HG02885 (cell line): ENCODE data around the gene MAP2.

Source experiments
- ATAC-seq: cut with Tn5 transposase; IDR thresholded peaks from one replicate; pipeline ENCODE4 v1.9.1; 2021; ENCODE audit warnings: mild to moderate bottlenecking; ENCODE audit not compliant: unreplicated experiment, poor library complexity

MAP2 gene, protein sequence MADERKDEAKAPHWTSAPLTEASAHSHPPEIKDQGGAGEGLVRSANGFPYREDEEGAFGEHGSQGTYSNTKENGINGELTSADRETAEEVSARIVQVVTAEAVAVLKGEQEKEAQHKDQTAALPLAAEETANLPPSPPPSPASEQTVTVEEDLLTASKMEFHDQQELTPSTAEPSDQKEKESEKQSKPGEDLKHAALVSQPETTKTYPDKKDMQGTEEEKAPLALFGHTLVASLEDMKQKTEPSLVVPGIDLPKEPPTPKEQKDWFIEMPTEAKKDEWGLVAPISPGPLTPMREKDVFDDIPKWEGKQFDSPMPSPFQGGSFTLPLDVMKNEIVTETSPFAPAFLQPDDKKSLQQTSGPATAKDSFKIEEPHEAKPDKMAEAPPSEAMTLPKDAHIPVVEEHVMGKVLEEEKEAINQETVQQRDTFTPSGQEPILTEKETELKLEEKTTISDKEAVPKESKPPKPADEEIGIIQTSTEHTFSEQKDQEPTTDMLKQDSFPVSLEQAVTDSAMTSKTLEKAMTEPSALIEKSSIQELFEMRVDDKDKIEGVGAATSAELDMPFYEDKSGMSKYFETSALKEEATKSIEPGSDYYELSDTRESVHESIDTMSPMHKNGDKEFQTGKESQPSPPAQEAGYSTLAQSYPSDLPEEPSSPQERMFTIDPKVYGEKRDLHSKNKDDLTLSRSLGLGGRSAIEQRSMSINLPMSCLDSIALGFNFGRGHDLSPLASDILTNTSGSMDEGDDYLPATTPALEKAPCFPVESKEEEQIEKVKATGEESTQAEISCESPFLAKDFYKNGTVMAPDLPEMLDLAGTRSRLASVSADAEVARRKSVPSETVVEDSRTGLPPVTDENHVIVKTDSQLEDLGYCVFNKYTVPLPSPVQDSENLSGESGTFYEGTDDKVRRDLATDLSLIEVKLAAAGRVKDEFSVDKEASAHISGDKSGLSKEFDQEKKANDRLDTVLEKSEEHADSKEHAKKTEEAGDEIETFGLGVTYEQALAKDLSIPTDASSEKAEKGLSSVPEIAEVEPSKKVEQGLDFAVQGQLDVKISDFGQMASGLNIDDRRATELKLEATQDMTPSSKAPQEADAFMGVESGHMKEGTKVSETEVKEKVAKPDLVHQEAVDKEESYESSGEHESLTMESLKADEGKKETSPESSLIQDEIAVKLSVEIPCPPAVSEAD (N-terminal part only)

DNA sequence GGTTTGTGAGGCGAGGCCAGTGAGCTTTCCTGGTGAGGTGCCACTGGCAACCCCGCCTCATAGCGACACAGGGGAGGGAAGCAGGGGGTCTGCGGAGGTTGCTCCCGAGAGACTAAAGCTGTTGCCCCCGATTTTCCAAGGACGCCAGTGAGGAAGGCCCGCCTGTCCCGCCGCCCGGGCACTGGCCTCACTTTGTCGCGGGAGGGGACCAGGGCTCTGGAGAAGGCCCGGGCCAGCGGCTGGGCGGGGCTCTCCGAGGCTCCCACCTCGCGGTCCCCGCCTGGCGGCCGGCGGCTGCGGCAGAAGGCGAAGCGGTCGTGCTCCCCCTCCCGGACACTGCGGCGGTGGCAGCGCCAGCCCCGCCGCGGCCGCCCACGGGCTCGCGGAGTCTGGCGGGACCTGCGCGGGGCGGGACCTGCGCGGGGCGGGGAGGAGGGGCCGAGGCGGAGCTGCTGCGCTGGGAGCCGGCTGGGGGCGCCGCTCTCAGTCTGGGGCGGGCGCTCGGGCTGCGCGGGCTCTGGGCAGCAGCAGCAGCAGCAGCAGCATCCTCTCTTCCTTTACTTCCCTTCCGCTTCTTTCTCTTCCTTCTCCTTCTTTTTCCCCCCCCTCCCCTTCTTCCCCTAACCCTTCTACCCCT, at the start of gene MAP2:
Gene MAP2, plus strand, starts transcription at position 486 of the 637 bp plus-strand sequence. CDS start 229,124 bp downstream, outside the sequence.
- peak; percentile 98 for ATAC-seq

DNA sequence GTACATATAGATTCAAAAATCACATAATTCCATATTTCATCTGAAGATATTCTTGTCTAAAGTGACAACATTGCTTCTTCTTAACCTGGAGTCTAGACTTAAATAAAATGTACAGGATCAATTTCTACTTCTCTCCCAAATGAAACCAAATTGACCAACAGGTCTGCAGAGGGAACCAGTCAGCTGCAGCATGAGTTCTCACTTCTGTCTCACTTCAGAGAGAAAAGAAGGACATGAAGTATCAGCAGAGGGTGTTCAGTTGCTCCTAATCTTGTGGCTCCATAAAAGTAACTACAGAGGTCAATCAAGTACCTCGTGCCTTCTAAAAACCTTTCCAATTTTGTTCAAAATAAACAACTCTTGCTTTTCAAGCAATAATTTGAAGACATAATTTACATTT, 47.2 kb upstream of the MAP2 start:
- ATAC-seq = no peak

DNA sequence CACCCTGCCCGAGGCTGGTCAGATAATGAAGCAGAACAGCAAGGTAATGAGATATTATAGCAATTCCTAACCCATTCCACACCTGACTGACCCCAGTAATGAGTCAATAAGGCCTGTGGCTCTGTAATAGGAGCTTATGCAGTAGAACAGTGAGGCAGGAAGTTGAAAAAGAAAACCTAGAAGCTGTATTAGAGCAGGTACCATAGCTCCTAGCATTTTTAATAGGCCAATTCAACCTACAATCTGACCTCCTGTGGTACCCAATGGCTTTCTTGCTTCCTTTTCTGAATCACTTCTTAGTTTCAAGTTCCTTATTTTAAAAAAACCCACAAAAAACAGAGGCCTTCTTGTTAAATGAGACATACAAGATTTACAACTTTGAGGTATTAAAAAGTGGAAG, 43.6 kb upstream of the MAP2 start:
- ATAC-seq = peak; percentile 98

DNA sequence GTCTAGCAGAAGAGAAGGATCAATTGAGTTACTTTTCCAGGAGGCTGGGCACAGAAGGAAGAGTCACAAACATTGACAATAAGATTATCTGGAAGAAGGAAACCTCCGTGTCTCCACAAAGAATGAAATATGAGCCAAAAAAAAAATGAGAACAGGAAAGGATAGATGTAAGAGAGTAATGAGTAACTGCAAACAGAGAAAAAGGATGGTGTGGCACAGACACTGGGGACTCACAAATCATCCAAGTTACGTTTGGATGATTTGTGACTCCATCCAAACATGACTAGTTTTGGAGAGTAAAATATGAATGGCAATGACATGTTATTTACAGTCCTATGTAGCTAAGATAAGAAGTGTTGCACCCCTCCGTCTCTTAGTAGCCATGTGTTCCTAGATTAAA, 42.8 kb upstream of the MAP2 start:
- no peak for ATAC-seq

DNA sequence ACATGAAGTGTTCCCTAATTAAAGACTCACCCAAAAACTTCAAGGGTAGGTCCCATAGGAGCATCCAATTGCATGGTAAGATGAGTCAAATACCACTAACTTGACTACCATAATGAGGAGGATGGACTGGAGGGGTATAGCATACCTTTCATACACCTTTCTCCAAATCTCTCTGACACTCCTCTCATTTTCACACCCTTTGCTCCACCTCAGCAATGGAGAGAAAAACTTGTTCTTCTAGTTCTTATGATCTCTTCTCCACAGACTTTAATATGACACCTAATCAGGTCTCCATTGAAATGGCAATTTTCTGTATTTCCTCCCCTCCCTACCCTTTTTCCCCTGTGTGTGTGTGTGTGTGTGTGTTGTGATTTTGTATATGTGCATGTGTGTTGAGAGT, 41.1 kb upstream of the MAP2 start:
- no peak for ATAC-seq

DNA sequence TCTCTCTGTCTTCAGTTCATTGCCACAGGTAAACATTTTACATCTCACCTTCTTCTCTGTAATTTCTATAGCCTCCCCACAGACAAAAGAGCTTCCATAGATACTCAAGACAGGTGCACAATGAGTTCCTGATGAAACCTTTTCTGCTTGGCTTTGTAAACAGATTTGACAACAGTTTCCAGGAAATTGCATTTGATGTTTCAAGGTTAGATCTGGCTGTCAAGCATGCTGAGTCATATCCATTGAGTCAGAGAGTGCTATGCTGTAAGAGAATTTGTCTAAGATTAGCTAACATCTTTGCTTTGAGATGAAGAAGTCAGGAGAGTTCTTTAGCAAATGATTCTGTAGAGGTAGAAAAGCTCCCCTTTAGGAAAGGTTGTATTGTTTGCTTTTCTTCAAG, 40.6 kb upstream of the MAP2 start:
- ATAC-seq = no peak

DNA sequence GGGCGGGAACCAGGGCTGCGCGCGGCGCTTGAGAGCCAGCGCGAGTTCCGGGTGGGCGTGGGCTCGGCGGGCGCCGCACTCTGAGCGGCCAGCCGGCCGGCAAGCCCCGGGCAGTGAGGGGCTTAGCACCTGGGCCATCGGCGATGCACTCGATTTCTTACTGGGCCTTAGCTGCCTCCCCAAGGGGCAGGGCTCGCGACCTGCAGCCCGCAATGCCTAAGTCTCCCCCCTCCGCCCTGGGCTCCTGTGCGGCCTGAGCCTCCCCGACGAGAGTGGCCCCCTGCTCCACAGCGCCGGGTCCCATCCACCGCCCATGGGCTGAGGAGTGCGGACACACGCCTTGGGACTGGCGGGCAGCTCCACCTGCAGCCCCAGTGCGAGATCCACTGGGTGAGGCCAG, 36.5 kb upstream of the MAP2 start:
- ATAC-seq = no peak

DNA sequence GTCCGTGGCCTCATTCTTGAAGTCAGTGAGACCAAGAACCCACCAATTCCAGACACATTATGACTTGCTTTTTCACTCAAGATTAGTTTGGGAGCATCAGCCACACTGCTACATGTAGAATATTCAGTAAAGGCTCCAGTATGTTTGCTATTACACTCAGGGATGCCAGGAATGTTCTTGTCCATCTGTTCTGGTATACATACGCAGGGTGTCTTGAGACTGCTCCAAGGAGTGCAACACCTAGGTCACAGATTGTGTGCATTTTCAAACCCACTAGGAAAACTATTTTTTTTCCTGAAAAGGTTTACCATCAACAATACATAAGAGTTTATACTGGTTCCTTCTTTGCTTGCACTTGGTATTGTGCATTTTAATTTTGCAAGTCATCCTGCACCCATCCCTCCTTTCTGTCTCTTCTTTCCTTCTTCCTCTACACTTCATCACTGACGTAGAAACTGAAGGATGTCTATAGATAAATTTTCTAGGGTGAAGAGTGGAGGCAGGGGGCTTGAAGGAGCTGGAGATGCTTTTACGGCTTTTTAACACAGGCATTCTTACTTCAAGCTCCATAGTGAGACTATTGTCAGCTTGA, 35.3 kb upstream of the MAP2 start:
- no peak for ATAC-seq

DNA sequence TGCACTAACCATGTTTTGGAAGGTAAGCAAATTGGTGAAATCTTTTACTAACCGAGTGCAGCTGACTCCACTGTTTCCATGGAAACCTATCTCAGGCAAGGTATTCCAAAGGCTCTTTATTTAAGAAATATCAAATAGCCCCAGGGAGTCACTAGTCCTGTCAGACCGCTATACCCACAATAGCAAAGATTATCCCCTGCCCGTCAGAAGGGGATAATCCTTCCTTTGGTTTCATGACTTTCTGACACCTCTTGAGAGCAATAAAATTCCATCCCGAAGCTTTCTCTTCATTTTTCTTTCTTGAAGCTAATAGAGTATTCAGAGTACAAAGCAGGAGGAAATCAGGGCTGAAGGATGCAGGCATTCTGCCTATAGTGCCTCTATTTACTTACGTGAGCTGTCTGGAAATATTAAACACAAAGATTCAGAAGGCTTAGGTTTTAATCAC, 34.7 kb upstream of the MAP2 start:
- no peak for ATAC-seq

DNA sequence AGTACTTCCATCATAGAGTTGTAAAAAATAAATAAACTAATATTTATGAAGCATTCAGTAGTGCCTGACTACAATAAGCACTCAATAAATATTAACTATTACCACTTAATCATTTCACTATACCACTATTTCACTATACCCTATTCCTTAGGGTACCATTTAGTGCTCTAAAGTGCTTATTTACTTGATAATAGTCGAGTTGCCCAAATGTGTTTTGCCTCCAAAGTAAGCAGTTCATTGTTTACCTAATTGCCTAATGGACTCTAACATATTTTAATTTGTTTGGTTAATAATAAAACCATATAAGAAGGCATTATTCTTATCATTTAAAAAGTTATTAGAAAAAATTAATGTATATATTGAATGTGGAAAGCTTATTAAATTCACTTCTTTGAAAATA, 33.0 kb upstream of the MAP2 start:
- ATAC-seq = no peak

DNA sequence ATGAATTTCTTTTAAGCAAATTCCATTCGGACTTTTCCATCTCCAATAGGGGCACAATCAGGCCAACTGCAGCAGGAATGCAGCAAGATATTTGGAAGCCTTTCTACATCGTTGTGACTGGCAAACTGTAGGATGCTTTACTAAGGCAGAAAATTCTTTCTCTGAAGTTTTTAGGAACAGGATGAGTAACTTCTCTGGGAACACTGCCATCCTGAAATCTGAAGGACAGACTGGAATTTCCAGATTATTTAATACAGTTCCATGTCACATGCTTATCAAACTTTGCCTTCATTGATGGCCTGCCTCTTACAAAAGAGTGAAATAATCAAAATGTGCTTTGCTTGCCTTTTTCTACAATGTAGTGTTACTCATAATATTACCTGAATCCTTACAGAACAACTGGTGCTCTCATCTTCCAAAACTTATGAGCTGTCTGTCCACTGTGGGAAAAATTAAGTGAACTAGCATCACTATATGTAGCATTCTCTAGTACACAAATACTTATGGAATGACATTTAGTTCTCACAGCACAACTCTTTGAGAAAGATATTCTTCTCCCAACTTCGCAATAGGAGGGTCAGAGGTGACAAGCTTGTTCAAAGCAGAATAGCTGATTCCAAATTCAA, 32.0 kb upstream of the MAP2 start:
- no peak for ATAC-seq

DNA sequence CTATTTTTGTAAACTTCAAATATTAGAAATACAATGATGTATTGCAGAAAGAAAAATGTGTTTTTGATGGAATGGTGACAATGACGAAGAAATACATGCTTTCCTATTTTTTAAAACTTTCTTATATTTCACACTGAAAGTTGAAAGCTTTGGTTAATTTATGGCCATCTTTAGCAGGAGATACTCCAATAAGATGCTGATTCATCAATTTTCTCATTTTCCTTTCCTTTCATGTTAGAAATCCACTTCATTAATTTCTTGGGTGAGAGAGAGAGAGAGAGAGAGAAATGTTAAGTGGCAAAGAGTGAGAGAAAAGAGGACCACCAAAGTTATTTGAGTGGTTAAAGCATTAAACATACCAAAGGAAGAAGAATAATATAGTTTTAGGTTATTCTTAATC, 28.6 kb upstream of the MAP2 start:
- no peak for ATAC-seq

DNA sequence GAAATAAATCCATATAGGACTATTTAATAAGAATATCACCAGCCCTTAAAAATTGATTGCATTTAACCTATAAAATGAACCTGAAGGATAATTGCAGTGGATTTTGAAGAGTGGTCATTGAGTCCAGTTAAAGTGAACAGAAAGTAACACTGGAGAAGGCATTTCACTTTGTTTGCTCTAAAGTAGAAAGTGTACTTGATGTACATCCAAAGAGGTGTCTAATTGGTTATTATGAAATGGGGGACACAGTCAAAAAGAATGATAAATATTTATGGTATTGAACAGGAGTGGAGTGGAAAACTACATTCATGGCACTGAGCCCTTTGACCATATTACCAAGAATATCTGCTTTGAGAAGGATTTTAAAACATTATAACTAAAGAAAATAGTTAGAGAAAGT, 28.2 kb upstream of the MAP2 start:
- no peak for ATAC-seq

DNA sequence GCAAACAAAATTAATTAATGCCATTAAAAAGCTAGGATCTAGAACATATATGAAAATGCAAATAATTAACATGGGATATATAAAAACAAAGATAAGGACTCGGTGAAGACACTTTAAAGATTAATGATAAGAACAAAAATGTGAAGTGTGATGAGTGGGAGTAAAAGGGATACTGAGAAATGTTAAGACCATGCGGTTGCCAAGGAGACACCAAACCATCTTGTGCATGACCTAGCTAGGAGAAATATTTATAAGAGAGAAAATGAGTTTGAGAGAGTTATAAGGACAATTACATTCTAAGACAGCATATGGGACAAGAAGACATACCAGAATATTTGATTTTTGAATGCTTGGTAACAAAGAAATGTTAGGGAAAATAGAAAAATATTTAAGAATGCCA, 25.4 kb upstream of the MAP2 start:
- no peak for ATAC-seq

DNA sequence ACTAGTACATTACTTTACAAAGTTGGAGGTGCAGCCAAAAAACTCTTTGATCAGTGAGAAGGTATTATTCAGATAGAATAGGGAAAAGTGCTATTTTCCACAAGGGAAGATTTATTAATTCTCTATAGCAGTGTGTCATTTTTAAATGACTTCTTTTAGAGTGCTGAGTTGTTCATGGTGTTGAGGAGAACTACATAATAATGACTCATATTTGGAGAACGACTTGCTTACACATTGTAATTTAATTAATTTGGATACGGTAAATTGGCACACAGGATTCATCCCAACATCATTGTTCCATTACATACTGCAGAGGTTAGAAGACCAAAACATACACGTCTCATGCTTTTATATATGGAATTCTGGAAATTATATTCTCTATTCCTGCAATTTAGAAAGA, 22.1 kb upstream of the MAP2 start:
- ATAC-seq = no peak

DNA sequence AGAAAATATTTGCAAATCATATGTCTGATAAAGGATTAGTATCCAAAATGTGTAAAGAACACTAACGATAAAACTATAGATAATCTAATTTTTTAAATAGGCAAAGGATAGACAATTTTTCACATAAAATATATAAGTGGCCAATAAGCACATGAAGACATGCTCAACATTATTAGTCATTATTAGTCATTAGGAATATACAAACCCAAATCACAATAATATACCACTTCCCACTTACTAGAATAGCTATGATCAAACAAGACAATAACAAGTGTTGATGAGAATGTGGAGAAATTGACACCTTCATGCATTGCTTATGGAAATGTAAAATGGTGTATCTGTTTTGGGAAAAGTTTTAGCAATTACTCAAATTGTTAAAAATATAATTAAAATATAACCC, 12.6 kb upstream of the MAP2 start:
- ATAC-seq = no peak

DNA sequence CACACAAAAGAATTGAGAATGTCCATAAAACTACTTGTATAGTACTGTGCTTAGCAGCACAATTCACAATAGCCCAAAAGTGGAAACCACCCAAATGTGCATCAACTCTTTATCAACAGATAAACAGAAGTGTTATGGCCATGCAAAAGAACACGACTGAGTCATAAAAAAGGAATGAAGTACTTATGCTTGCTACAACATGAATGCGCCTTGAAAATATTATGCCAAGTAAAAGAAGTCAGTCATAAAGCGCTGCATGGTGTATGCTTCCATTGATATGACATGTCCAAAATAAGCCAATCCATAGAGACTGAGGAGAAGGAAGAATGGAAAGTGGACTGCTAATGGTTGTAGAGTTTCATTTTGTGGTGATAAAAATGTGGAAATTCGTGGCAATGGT, 12.1 kb upstream of the MAP2 start:
- no peak for ATAC-seq

DNA sequence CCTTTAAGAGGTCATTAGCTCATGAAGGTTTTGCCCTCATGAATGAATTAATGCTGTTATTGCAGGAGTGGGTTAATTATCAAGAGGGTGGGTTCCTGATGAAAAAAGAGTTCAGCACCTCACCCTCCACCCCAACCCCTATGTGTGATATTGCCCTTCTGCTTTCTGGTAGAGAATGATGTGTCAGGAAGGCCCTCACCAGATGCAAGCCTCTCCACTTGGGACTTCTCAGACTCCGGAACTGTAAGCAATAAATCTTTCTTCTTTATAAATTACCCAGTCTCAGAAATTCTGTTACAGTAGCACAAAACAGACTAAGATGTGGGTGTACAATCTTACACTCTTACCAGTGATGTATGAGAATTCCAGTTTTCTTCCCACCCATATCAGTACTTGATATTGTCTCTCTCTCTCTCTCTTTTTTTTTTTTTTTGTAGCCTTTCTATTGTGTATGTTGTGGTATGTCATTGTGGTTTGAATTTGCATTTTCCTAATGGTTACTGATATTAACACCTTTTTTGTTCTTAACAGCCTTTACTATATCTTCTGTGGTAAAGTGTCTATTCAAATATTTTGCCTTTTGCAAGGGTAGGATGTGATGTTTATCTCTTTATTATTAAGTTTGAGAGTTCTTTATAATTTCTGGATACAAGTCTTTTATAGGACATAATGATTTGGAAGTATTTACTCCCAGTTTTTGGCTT, 10.4 kb upstream of the MAP2 start:
- ATAC-seq = no peak

DNA sequence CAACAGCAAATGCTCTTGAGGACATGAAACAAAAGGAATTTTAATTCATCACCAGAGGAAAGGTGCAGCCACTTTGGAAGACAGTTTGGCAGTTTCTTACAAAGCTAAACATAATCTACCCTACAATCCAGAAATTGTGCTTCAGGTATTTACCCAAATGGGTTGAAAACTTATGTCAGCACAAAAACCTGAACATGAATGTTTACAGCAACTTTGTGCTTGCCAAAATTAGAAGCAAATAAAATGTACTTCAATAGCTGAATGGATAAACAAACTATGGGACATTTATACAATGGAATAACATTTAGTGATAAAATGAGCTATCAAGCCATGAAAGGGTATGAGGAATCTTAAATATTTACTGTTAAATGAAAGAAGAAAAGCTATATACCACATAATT, 6.9 kb upstream of the MAP2 start:
- no peak for ATAC-seq
